NCI-H2029 treated with DMSO at 0.1 percent for 48 hours (cell line): ENCODE results near the gene CNTNAP1.
A peak's percentile ranks its signal among the peaks of the same experiment; 100 is the strongest.

Experiments
- DNase-seq: peaks from one replicate; lab custom pipeline; 2025; lab: John Stamatoyannopoulos, UW

CNTNAP1 gene

GRCh38 chr17:42670789-42671657, 11.3 kb upstream of the CNTNAP1 start:
- no peak for DNase-seq

- no peak for DNase-seq
Measured at GRCh38 chr17:42672038-42672437, 10.3 kb upstream of the CNTNAP1 start.

GRCh38 chr17:42673266-42673884, 9.0 kb upstream of the CNTNAP1 start:
- no peak for DNase-seq

- no peak for DNase-seq
Measured at GRCh38 chr17:42673885-42674754, 8.2 kb upstream of the CNTNAP1 start.

- peak; percentile 45 for DNase-seq
Measured at GRCh38 chr17:42674755-42675347, 7.5 kb upstream of the CNTNAP1 start.

GRCh38 chr17:42675348-42675964, 6.9 kb upstream of the CNTNAP1 start:
- no peak for DNase-seq

- DNase-seq, result no peak
Measured at GRCh38 chr17:42675965-42676423, 6.3 kb upstream of the CNTNAP1 start.

GRCh38 chr17:42676424-42677011, 5.8 kb upstream of the CNTNAP1 start, which contains the start of gene PLEKHH3:
Gene PLEKHH3, minus strand, starts transcription at chr17:42676994. Its CDS starts 431 bp downstream, at chr17:42676563.
- no peak for DNase-seq

- DNase-seq, result peak; percentile 96
Measured at GRCh38 chr17:42677012-42677857, 5.1 kb upstream of the CNTNAP1 start.

GRCh38 chr17:42677921-42678781, 4.2 kb upstream of the CNTNAP1 start:
- peak; percentile 62 for DNase-seq

- DNase-seq, result peak; percentile 64
Measured at GRCh38 chr17:42678951-42679491, 3.3 kb upstream of the CNTNAP1 start.

- no peak for DNase-seq
Measured at GRCh38 chr17:42679492-42680330, 2.6 kb upstream of the CNTNAP1 start.

GRCh38 chr17:42680331-42680808, 2.0 kb upstream of the CNTNAP1 start:
- no peak for DNase-seq

GRCh38 chr17:42682722-42683403, 532 bp downstream of the CNTNAP1 start:
- DNase-seq, result no peak

GRCh38 chr17:42683407-42684034, 1.2 kb downstream of the CNTNAP1 start:
- DNase-seq, result no peak

- DNase-seq, result no peak
Measured at GRCh38 chr17:42684929-42685556, 2.7 kb downstream of the CNTNAP1 start.
